ENCODE measurements around the gene TRAK2.

DNA sequence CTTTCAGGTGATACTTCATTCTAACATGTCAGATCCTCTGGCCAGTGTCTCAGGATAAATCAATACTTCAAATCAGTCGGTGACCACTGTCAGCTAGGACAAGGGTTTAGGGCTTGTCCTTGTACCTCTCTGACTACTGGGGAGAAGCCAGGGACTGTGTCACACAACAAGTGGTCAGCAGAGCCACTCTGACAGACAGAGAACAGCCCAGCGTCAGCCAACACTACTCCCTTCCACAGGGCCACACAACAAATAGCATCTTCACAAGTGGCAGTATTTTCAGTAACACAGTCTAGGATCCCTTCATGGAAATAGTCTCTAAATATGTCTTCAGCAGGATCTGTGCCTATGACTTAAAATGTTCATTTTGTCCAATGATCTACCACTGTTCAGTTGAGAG lies 108.3 kb downstream of the TRAK2 start:
- TF ChIP-seq, protein P1, sequence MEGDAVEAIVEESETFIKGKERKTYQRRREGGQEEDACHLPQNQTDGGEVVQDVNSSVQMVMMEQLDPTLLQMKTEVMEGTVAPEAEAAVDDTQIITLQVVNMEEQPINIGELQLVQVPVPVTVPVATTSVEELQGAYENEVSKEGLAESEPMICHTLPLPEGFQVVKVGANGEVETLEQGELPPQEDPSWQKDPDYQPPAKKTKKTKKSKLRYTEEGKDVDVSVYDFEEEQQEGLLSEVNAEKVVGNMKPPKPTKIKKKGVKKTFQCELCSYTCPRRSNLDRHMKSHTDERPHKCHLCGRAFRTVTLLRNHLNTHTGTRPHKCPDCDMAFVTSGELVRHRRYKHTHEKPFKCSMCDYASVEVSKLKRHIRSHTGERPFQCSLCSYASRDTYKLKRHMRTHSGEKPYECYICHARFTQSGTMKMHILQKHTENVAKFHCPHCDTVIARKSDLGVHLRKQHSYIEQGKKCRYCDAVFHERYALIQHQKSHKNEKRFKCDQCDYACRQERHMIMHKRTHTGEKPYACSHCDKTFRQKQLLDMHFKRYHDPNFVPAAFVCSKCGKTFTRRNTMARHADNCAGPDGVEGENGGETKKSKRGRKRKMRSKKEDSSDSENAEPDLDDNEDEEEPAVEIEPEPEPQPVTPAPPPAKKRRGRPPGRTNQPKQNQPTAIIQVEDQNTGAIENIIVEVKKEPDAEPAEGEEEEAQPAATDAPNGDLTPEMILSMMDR (conservative IDR thresholded peaks at IDR 0.05), result no peak
- no peak for TF ChIP-seq EZH2 (IDR thresholded peaks at IDR 0.05; ENCODE audit: low read depth)

Data from PC-9 (cell line).